ENCODE results near the gene CARMIL1. TPM values are rescaled to one million over a fixed set of nuclear protein-coding genes. Genes with fewer than 3 reads are reported as not detected.

CARMIL1 gene
- total and polyA plus RNA-seq, 2 of the 8 experiments (the other 6 are each of a cell fraction or from before 2014, with no cell fraction given) = 20.3 to 40.4 TPM

DNA sequence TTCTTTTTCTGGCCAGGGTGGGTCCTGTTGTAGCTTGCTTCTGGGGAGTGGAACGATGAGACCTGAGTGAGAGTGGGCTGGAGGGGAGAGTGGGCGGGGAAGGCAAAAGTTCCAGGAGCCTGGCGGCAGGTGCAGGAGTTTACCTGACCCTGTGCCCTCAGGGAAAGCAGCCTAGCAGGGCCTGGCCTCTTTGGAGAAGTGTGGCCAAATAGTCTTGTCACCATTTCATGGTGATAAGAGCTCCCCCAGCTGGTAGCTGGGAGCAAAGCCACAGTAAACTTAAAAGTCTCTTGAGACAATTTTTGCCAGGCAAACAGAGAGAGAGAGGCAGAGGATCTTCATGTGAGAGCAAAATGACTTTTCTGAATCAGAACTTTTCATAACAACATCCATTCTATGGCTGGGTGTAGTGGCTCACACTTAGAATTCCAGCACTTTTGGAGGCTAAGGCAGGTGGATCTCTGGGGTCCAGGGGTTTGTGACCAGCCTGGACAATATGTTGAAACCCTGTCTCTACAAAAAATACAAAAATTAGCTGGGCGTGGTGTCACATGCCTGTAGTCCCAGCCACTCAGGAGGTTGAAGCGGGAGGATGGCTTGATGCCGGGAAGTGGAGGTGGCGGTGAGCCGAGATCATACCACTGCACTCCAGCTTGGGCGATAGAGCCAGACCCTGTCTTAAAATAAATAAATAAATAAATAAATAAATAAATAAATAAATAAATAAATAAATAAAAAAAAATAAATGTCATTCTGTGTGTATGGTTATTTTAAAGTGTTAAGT is 211.0 kb downstream of the CARMIL1 start (continued):
- TF ChIP-seq, protein P1, sequence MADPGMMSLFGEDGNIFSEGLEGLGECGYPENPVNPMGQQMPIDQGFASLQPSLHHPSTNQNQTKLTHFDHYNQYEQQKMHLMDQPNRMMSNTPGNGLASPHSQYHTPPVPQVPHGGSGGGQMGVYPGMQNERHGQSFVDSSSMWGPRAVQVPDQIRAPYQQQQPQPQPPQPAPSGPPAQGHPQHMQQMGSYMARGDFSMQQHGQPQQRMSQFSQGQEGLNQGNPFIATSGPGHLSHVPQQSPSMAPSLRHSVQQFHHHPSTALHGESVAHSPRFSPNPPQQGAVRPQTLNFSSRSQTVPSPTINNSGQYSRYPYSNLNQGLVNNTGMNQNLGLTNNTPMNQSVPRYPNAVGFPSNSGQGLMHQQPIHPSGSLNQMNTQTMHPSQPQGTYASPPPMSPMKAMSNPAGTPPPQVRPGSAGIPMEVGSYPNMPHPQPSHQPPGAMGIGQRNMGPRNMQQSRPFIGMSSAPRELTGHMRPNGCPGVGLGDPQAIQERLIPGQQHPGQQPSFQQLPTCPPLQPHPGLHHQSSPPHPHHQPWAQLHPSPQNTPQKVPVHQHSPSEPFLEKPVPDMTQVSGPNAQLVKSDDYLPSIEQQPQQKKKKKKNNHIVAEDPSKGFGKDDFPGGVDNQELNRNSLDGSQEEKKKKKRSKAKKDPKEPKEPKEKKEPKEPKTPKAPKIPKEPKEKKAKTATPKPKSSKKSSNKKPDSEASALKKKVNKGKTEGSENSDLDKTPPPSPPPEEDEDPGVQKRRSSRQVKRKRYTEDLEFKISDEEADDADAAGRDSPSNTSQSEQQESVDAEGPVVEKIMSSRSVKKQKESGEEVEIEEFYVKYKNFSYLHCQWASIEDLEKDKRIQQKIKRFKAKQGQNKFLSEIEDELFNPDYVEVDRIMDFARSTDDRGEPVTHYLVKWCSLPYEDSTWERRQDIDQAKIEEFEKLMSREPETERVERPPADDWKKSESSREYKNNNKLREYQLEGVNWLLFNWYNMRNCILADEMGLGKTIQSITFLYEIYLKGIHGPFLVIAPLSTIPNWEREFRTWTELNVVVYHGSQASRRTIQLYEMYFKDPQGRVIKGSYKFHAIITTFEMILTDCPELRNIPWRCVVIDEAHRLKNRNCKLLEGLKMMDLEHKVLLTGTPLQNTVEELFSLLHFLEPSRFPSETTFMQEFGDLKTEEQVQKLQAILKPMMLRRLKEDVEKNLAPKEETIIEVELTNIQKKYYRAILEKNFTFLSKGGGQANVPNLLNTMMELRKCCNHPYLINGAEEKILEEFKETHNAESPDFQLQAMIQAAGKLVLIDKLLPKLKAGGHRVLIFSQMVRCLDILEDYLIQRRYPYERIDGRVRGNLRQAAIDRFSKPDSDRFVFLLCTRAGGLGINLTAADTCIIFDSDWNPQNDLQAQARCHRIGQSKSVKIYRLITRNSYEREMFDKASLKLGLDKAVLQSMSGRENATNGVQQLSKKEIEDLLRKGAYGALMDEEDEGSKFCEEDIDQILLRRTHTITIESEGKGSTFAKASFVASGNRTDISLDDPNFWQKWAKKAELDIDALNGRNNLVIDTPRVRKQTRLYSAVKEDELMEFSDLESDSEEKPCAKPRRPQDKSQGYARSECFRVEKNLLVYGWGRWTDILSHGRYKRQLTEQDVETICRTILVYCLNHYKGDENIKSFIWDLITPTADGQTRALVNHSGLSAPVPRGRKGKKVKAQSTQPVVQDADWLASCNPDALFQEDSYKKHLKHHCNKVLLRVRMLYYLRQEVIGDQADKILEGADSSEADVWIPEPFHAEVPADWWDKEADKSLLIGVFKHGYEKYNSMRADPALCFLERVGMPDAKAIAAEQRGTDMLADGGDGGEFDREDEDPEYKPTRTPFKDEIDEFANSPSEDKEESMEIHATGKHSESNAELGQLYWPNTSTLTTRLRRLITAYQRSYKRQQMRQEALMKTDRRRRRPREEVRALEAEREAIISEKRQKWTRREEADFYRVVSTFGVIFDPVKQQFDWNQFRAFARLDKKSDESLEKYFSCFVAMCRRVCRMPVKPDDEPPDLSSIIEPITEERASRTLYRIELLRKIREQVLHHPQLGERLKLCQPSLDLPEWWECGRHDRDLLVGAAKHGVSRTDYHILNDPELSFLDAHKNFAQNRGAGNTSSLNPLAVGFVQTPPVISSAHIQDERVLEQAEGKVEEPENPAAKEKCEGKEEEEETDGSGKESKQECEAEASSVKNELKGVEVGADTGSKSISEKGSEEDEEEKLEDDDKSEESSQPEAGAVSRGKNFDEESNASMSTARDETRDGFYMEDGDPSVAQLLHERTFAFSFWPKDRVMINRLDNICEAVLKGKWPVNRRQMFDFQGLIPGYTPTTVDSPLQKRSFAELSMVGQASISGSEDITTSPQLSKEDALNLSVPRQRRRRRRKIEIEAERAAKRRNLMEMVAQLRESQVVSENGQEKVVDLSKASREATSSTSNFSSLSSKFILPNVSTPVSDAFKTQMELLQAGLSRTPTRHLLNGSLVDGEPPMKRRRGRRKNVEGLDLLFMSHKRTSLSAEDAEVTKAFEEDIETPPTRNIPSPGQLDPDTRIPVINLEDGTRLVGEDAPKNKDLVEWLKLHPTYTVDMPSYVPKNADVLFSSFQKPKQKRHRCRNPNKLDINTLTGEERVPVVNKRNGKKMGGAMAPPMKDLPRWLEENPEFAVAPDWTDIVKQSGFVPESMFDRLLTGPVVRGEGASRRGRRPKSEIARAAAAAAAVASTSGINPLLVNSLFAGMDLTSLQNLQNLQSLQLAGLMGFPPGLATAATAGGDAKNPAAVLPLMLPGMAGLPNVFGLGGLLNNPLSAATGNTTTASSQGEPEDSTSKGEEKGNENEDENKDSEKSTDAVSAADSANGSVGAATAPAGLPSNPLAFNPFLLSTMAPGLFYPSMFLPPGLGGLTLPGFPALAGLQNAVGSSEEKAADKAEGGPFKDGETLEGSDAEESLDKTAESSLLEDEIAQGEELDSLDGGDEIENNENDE (IDR thresholded peaks at IDR 0.05; ENCODE audit: insufficient replicate concordance, low read length) = no peak
- peak; percentile 93 to 95 for TF ChIP-seq RAD21 (IDR thresholded peaks at IDR 0.05 in 1 of 2, conservative IDR thresholded peaks at IDR 0.05 in 1 of 2; ENCODE audit: low read depth in 2 of 2, low read length in 2 of 2)
- peak; percentile 34 to 92 (median 90) for TF ChIP-seq CTCF (IDR thresholded peaks at IDR 0.05; ENCODE audit: control extremely low read depth in 1 of 3, insufficient read depth in 1 of 3, low read depth in 1 of 3, low read length in 3 of 3)
- no peak for TF ChIP-seq POLR2A (IDR thresholded peaks at IDR 0.05; ENCODE audit: control extremely low read depth in 1 of 2, low read depth in 2 of 2, low read length in 2 of 2)
- peak; percentile 22; the same call in 1 of the 2 replicates for TF ChIP-seq BACH1 (IDR thresholded peaks at IDR 0.05; ENCODE audit: low read length)
- no peak for TF ChIP-seq SIRT6 (IDR thresholded peaks at IDR 0.05; ENCODE audit: low read length)
- TF ChIP-seq EZH2 (IDR thresholded peaks at IDR 0.05; ENCODE audit: low read depth, low read length, severe bottlenecking) = no peak

All from H1 (cell line).